ENCODE results near the gene C1QB. TPM values are rescaled to one million over a fixed set of nuclear protein-coding genes. Genes with fewer than 3 reads are reported as not detected.

The C1QB gene
- total and polyA plus RNA-seq, 2 of the 8 experiments (the other 6 are each of a cell fraction or from before 2014, with no cell fraction given), result not detected

GRCh38 chr1:22709227-22709626 lies 56.2 kb downstream of the C1QB start:
- CTCF ChIA-PET (ENCODE audit: partially characterized antibody), result interaction anchor here (0.6 to 4.2 kb wide), 32 partner anchors 9 to 986 kb away, joined by 3 to 25 read pairs (median 4); no protein-coding TSS in a partner anchor
- POLR2A ChIA-PET (ENCODE audit: partially characterized antibody), result interaction anchor here (0.7 to 1.5 kb wide), 2 partner anchors 77 to 81 kb away, joined by 3 read pairs; no protein-coding TSS in a partner anchor
- no peaks in the 10 kb centered on the region for H3K79me1 ChIP-seq (ENCODE audit: low read depth, low read length)

More at GRCh38 chr1:22709227-22709626, 56.2 kb downstream of the C1QB start:
- H3K18ac ChIP-seq (ENCODE audit: extremely low read depth, low read length), result no peak overlapping the region
- no peak overlapping the region for H3K23ac ChIP-seq (ENCODE audit: insufficient read length)
- H3K4me3 ChIP-seq (ENCODE audit: extremely low read depth in 1 of 4, insufficient read depth in 2 of 4, low read depth in 3 of 4, low read length in 4 of 4), result no peak overlapping the region
- no peak overlapping the region for H4K91ac ChIP-seq (replicated peaks; ENCODE audit: insufficient read length, low read length)
- peaks cover 0 to 6% (median 2%) of the 10 kb centered on the region in 4 experiments; a peak in 4 of 7 replicates for H3K4me1 ChIP-seq (replicated peaks in 1 of 4; ENCODE audit: control insufficient read depth in 3 of 4, insufficient read depth in 4 of 4, low read length in 3 of 4)
- peaks cover 4% of the 10 kb centered on the region; the same call in 1 of the 2 replicates for H3K23me2 ChIP-seq (ENCODE audit: low read depth, low read length)
- no peak overlapping the region for H2BK20ac ChIP-seq (ENCODE audit: low read length)
- no peaks in the 10 kb centered on the region for H3K36me3 ChIP-seq (ENCODE audit: control insufficient read depth in 2 of 4, insufficient read depth in 4 of 4, low read length in 3 of 4)
- TF ChIP-seq RAD21 (IDR thresholded peaks at IDR 0.05 in 1 of 2, conservative IDR thresholded peaks at IDR 0.05 in 1 of 2; ENCODE audit: low read depth in 2 of 2, low read length in 2 of 2) (peak; percentile 41 to 48; a peak in 3 of 4 replicates), CTCF (IDR thresholded peaks at IDR 0.05; ENCODE audit: control extremely low read depth in 1 of 3, insufficient read depth in 1 of 3, low read depth in 1 of 3, low read length in 3 of 3) (peak; percentile 61 to 73 (median 66)), ASH2L (IDR thresholded peaks at IDR 0.05; ENCODE audit: low read length) (no peak), HDAC2 (IDR thresholded peaks at IDR 0.05; ENCODE audit: borderline replicate concordance in 1 of 2, low read depth in 2 of 2, low read length in 2 of 2) (no peak), TCF12 (IDR thresholded peaks at IDR 0.05; ENCODE audit: low read depth, low read length) (no peak), SUZ12 (IDR thresholded peaks at IDR 0.05; ENCODE audit: low read length) (no peak)
- WGBS, 2 experiments (ENCODE audit: extremely low coverage in 1 of 2, insufficient coverage in 1 of 2, insufficient read length in 1 of 2, insufficient replicate concordance in 2 of 2, low coverage in 1 of 2, low lambda C conversion rate in 2 of 2, missing lambda C conversion rate in 1 of 2), result 61% methylated on average over 3 of the region's 3 CpGs; no CpG with 5 or more reads in 1 of the 2 experiments
- H2AFZ ChIP-seq (ENCODE audit: low read length), result no peak overlapping the region
- no peak overlapping the region for H2BK5ac ChIP-seq (ENCODE audit: low read depth, low read length)
- H2AK5ac ChIP-seq (ENCODE audit: low read depth, low read length), result no peak overlapping the region
- H3K79me2 ChIP-seq (ENCODE audit: control insufficient read depth in 1 of 2, insufficient read depth in 2 of 2, low read length in 2 of 2), result no peaks in the 10 kb centered on the region
- H2BK120ac ChIP-seq (replicated peaks; ENCODE audit: low read depth, low read length), result no peak overlapping the region
- H4K20me1 ChIP-seq (replicated peaks in 1 of 2; ENCODE audit: control insufficient read depth in 1 of 2, insufficient read depth in 2 of 2, low read length in 2 of 2), result peaks cover 5 to 6% of the 10 kb centered on the region in 2 experiments
- H3K27ac ChIP-seq (ENCODE audit: low read depth, low read length), result no peak overlapping the region
- no peak overlapping the region for H4K8ac ChIP-seq (ENCODE audit: extremely low read depth, insufficient read depth, low read length)
- H3K27me3 ChIP-seq (replicated peaks in 1 of 4; ENCODE audit: control insufficient read depth in 3 of 4, extremely low read depth in 1 of 4, insufficient read depth in 3 of 4, low read length in 3 of 4), result peaks cover 7 to 24% (median 15%) of the 10 kb centered on the region in 4 experiments
- no peak overlapping the region for H3K4me2 ChIP-seq (ENCODE audit: insufficient read depth in 1 of 2, low read depth in 2 of 2, low read length in 2 of 2)
- no peak overlapping the region for H3K9ac ChIP-seq (replicated peaks in 1 of 4; ENCODE audit: extremely low read depth in 1 of 4, low read depth in 3 of 4, low read length in 3 of 4)
- FAIRE-seq (no peak), DNase-seq (ENCODE audit: low read depth in 1 of 2, low spot score in 2 of 2) (no peak)
- no peak overlapping the region for H3K56ac ChIP-seq (replicated peaks; ENCODE audit: insufficient read length, low read depth, low read length)
- H2BK12ac ChIP-seq (ENCODE audit: low read depth, low read length), result no peak overlapping the region
- H2BK15ac ChIP-seq (ENCODE audit: low read length), result no peak overlapping the region
- no peak overlapping the region for H3K4ac ChIP-seq (replicated peaks; ENCODE audit: insufficient read length, low read depth, low read length)
- no peaks in the 10 kb centered on the region for H3K9me3 ChIP-seq (ENCODE audit: insufficient read depth in 2 of 2, low read depth in 1 of 2, low read length in 1 of 2)
- H4K5ac ChIP-seq (ENCODE audit: insufficient read length, low read depth, low read length), result no peak overlapping the region
- H3K14ac ChIP-seq (ENCODE audit: insufficient read length), result no peak overlapping the region
